Measurements from ENCODE around the gene SFN. TPM values are rescaled to one million over a fixed set of nuclear protein-coding genes. Genes with fewer than 3 reads are reported as not detected.

The SFN gene
- total and polyA plus RNA-seq, 2 donors (not counting 3 experiments of a cell fraction or from before 2014, with no cell fraction given): 0.08 to 0.33 TPM

DNA sequence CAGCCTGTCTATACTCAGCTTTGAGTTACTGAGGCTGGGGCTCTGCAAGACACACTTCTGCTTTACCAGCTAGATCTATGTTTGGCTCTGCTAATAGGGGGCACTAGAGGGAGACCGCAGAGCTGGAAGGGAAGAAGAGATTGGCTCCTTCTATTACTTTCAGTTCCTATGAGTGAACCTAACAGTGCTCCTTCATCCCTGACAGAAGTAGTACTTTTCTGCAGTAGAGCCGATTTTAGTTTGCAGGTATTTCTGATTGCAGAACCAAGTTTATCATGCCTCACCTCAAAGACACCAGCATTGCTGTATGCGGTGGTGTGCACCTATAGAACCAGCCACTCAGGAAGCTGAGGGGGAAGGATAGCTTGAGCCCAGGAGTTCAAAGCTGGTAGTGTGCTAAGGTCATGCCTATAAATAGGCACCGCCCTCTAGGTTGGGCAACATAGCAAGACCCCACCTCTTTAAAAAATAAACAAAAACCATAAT, 42.1 kb upstream of the SFN start:
- TF ChIP-seq, protein P1, sequence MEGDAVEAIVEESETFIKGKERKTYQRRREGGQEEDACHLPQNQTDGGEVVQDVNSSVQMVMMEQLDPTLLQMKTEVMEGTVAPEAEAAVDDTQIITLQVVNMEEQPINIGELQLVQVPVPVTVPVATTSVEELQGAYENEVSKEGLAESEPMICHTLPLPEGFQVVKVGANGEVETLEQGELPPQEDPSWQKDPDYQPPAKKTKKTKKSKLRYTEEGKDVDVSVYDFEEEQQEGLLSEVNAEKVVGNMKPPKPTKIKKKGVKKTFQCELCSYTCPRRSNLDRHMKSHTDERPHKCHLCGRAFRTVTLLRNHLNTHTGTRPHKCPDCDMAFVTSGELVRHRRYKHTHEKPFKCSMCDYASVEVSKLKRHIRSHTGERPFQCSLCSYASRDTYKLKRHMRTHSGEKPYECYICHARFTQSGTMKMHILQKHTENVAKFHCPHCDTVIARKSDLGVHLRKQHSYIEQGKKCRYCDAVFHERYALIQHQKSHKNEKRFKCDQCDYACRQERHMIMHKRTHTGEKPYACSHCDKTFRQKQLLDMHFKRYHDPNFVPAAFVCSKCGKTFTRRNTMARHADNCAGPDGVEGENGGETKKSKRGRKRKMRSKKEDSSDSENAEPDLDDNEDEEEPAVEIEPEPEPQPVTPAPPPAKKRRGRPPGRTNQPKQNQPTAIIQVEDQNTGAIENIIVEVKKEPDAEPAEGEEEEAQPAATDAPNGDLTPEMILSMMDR (IDR thresholded peaks at IDR 0.05; ENCODE audit: extremely low read depth in 1 of 2, insufficient read depth in 1 of 2, low read depth in 1 of 2, low read length in 2 of 2): peak in 1 of 2 donors; percentile 7
- TF ChIP-seq, protein P2, sequence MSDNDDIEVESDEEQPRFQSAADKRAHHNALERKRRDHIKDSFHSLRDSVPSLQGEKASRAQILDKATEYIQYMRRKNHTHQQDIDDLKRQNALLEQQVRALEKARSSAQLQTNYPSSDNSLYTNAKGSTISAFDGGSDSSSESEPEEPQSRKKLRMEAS (IDR thresholded peaks at IDR 0.05; ENCODE audit: insufficient read depth, insufficient read length): no peak
- Histone ChIP-seq H3K36me3 (ENCODE audit: control insufficient read depth in 2 of 2, extremely low read depth in 1 of 2, insufficient read depth in 2 of 2, low read length in 2 of 2) (no peaks in the 10 kb centered on the region), H3K4me3 (replicated peaks in 1 of 3; ENCODE audit: insufficient read depth in 1 of 3, low read depth in 1 of 3, low read length in 3 of 3) (no peak overlapping the region), H2AFZ (ENCODE audit: low read depth, low read length) (no peak overlapping the region), H3K9me3 (replicated peaks; ENCODE audit: control insufficient read depth, insufficient read depth, low read length) (no peaks in the 10 kb centered on the region), H3K4me1 (ENCODE audit: control insufficient read depth, extremely low read depth, insufficient read depth, low read length) (no peaks in the 10 kb centered on the region), H3K27me3 (ENCODE audit: control insufficient read depth in 2 of 2, insufficient read depth in 2 of 2, low read length in 2 of 2) (no peaks in the 10 kb centered on the region), H3K9me1 (replicated peaks; ENCODE audit: control insufficient read depth, extremely low read depth, insufficient read depth, low read length) (no peaks in the 10 kb centered on the region), H3K9ac (replicated peaks; ENCODE audit: extremely low read depth, insufficient read depth, low read length) (no peak overlapping the region), H3K79me2 (ENCODE audit: control insufficient read depth, insufficient read depth, low read length) (no peaks in the 10 kb centered on the region), H3K4me2 (ENCODE audit: insufficient read depth, low read length) (no peak overlapping the region), H3K27ac (ENCODE audit: insufficient read depth, low read depth, low read length) (no peak overlapping the region), H4K20me1 (replicated peaks; ENCODE audit: control insufficient read depth, extremely low read depth, insufficient read depth, low read length) (no peaks in the 10 kb centered on the region)
- BruUV-seq (replicated peaks): no TSS peak
- FAIRE-seq: no peak
- POLR2A ChIA-PET: interaction anchor here (0.9 kb wide), 1 partner anchor 128 kb away, joined by 5 read pairs; no protein-coding TSS in a partner anchor
- dilution Hi-C loops (cut with MboI; ENCODE audit: extremely low pct_ligation_motif_present, low sequenced_read_pairs) (no loop called here), intact Hi-C loops (cut with micrococcal nuclease) (no loop called here)
- no peak for DNase-seq (ENCODE audit: low read depth, low spot score)
- CTCF ChIA-PET: interaction anchor here (0.5 to 3.7 kb wide), 14 partner anchors 10 to 304 kb away, joined by 3 to 35 read pairs (median 4); no protein-coding TSS in a partner anchor

DNA sequence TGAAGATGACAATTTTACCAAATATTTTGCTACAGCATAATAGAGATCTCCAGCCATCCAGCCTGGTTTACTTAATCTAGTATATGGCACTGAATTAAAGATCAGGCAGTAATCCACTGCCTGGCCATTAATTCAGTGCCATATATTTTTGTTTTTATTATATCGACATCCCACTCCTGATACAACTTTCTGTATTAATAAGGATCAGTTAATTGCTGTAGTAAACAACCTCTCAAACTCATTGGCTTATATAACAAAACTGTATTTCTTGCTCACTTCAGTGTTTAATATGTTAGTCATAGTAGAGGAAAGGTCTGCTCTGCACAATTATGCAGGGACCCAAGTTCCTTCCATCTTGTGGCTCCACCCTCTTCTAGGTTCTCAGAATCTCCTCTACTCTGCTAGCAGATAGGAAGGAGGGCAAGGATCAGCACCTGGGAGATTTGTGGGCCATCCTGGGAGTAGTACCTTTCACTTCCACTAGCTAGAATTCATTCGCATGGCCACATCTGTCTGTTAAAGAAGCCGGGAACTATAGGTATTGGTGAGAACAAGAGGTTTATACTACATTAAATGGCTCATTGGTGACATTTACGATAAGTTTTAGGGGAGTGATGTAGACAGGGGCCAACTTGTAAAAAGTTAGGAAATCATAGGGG, 40.1 kb upstream of the SFN start:
- no TSS peak for BruUV-seq (replicated peaks)
- Histone ChIP-seq H3K79me2 (ENCODE audit: control insufficient read depth, insufficient read depth, low read length) (peaks cover 10% of the 10 kb centered on the region), H2AFZ (ENCODE audit: low read depth, low read length) (no peak overlapping the region), H4K20me1 (replicated peaks; ENCODE audit: control insufficient read depth, extremely low read depth, insufficient read depth, low read length) (no peaks in the 10 kb centered on the region), H3K27ac (ENCODE audit: insufficient read depth, low read depth, low read length) (no peak overlapping the region), H3K4me3 (replicated peaks in 1 of 3; ENCODE audit: insufficient read depth in 1 of 3, low read depth in 1 of 3, low read length in 3 of 3) (no peak overlapping the region), H3K36me3 (ENCODE audit: control insufficient read depth in 2 of 2, extremely low read depth in 1 of 2, insufficient read depth in 2 of 2, low read length in 2 of 2) (no peaks in the 10 kb centered on the region), H3K9ac (replicated peaks; ENCODE audit: extremely low read depth, insufficient read depth, low read length) (no peak overlapping the region), H3K9me3 (replicated peaks; ENCODE audit: control insufficient read depth, insufficient read depth, low read length) (no peaks in the 10 kb centered on the region), H3K9me1 (replicated peaks; ENCODE audit: control insufficient read depth, extremely low read depth, insufficient read depth, low read length) (no peaks in the 10 kb centered on the region), H3K4me1 (ENCODE audit: control insufficient read depth, extremely low read depth, insufficient read depth, low read length) (peaks cover 11% of the 10 kb centered on the region), H3K27me3 (ENCODE audit: control insufficient read depth in 2 of 2, insufficient read depth in 2 of 2, low read length in 2 of 2) (no peaks in the 10 kb centered on the region), H3K4me2 (ENCODE audit: insufficient read depth, low read length) (no peak overlapping the region)
- intact Hi-C loops (cut with micrococcal nuclease) (no loop called here), dilution Hi-C loops (cut with MboI; ENCODE audit: extremely low pct_ligation_motif_present, low sequenced_read_pairs) (no loop called here)
- DNase-seq (ENCODE audit: low read depth, low spot score) (no peak), FAIRE-seq (no peak)
- ChIA-PET CTCF (interaction anchor here (0.7 to 1.5 kb wide), 5 partner anchors 12 to 224 kb away, joined by 3 to 9 read pairs (median 5); no protein-coding TSS in a partner anchor), POLR2A (interaction anchor here (0.7 kb wide), 2 partner anchors 28 to 323 kb away, joined by 5 to 7 read pairs; no protein-coding TSS in a partner anchor)
- TF ChIP-seq EZH2 (IDR thresholded peaks at IDR 0.05; ENCODE audit: borderline replicate concordance, low read depth, low read length, severe bottlenecking) (no peak), POLR2AphosphoS5 (IDR thresholded peaks at IDR 0.05; ENCODE audit: insufficient read depth, low read depth, low read length) (no peak), MYC (IDR thresholded peaks at IDR 0.05; ENCODE audit: low read depth, low read length) (no peak), POLR2A (IDR thresholded peaks at IDR 0.05; ENCODE audit: low read depth, low read length) (no peak), GATA2 (IDR thresholded peaks at IDR 0.05; ENCODE audit: insufficient read depth, insufficient read length, low read depth, low read length) (no peak), JUN (IDR thresholded peaks at IDR 0.05; ENCODE audit: borderline replicate concordance, insufficient read depth, insufficient read length, low read depth) (no peak), FOS (IDR thresholded peaks at IDR 0.05; ENCODE audit: borderline replicate concordance, insufficient read depth, low read length) (no peak)
- TF ChIP-seq, protein P2 (IDR thresholded peaks at IDR 0.05; ENCODE audit: insufficient read depth, insufficient read length): no peak
- TF ChIP-seq, protein P1 (IDR thresholded peaks at IDR 0.05; ENCODE audit: extremely low read depth in 1 of 2, insufficient read depth in 1 of 2, low read depth in 1 of 2, low read length in 2 of 2): no peak
